CD4-positive, alpha-beta memory T cell (primary cell): ENCODE data around the gene IFI27L2. TPM values are rescaled to one million over a fixed set of nuclear protein-coding genes. Genes with fewer than 3 reads are reported as not detected.

ENCODE experiments used
- CTCF ChIA-PET: fragments of 350-600 bp; sonication (Branson Sonifier 250); formaldehyde crosslinking; loops from one replicate; lab custom pipeline; 2021; ENCODE audit warnings: inconsistent platforms; ENCODE audit not compliant: partially characterized antibody; lab: Charles Lee
- POLR2A ChIA-PET: fragments of 350-600 bp; sonication (Branson Sonifier 250); formaldehyde crosslinking; loops from one replicate; lab custom pipeline; 2021; ENCODE audit not compliant: partially characterized antibody; lab: Charles Lee
- DNase-seq, 5 donors: peaks; one replicate each; pipeline versions ENCODE4 v3.0.0 to v3.0.0-alpha.2; 2020 to 2022; ENCODE audit warnings: mixed read lengths in 1 of 5
- H3K27ac ChIP-seq: one replicate; pipeline ENCODE4 v1.7.0; 2013; ENCODE audit warnings: low read depth, low read length
- H3K27me3 ChIP-seq: 2 replicates; pipeline ENCODE4 v1.7.0; 2013; ENCODE audit warnings: mild to moderate bottlenecking, low read length, moderate library complexity; ENCODE audit not compliant: insufficient read depth
- H3K36me3 ChIP-seq: 2 replicates; pipeline ENCODE4 v1.7.0; 2013; ENCODE audit warnings: mild to moderate bottlenecking, low read length, moderate library complexity; ENCODE audit not compliant: insufficient read depth
- H3K4me1 ChIP-seq: 2 replicates; pipeline ENCODE4 v1.7.0; 2013; ENCODE audit warnings: mild to moderate bottlenecking, low read length, moderate library complexity; ENCODE audit not compliant: insufficient read depth
- H3K4me3 ChIP-seq, 2 donors: one replicate each; pipeline ENCODE4 v1.7.0; 2013; ENCODE audit warnings: low read length in 2 of 2, mild to moderate bottlenecking in 1 of 2
- H3K9me3 ChIP-seq, 2 donors: one replicate each; pipeline ENCODE4 v1.7.0; 2013; ENCODE audit warnings: low read length in 2 of 2, control low read depth in 1 of 2; ENCODE audit not compliant: control insufficient read depth in 1 of 2
- H3K27ac Mint-ChIP-seq, 7 donors: one replicate each; pipeline ENCODE4 v1.8.0; 2020 to 2021; ENCODE audit warnings: mixed read lengths in 7 of 7, mild to moderate bottlenecking in 6 of 7, inconsistent platforms in 3 of 7, moderate library complexity in 3 of 7
- H3K27me3 Mint-ChIP-seq, 2 donors: one replicate each; pipeline ENCODE4 v1.8.0; 2020 to 2021; ENCODE audit warnings: mixed read lengths in 2 of 2
- H3K36me3 Mint-ChIP-seq, 2 donors: one replicate each; pipeline ENCODE4 v1.8.0; 2020 to 2021; ENCODE audit warnings: mixed read lengths in 2 of 2, inconsistent platforms in 1 of 2, mild to moderate bottlenecking in 1 of 2
- H3K4me1 Mint-ChIP-seq, 4 donors: one replicate each; pipeline ENCODE4 v1.8.0; 2020 to 2021; ENCODE audit warnings: mixed read lengths in 4 of 4, mild to moderate bottlenecking in 1 of 4
- H3K4me3 Mint-ChIP-seq, 8 donors: one replicate each; pipeline ENCODE4 v1.8.0; 2020 to 2021; ENCODE audit warnings: mixed read lengths in 8 of 8, mild to moderate bottlenecking in 7 of 8, moderate library complexity in 6 of 8, inconsistent platforms in 3 of 8
- H3K9me3 Mint-ChIP-seq, 8 donors: one replicate each; pipeline ENCODE4 v1.8.0; 2020 to 2021; ENCODE audit warnings: mixed read lengths in 8 of 8, mild to moderate bottlenecking in 5 of 8, inconsistent platforms in 3 of 8, moderate library complexity in 1 of 8
- intact Hi-C: fragments of 100-400 bp; cut with micrococcal nuclease; formaldehyde crosslinking; loops from one replicate; pipeline ENCODE4 v1.15.1; 2023
- polyA plus RNA-seq, 2 donors: library from polyadenylated mRNA; unstranded; fragments of 300-500 nt; fragmentation: Illumina TruSeq; gene quantifications; one replicate each; pipeline ENCODE4 v1.2.3, GENCODE V29; 2021
- total RNA-seq, 2 experiments: library from RNA; stranded (reverse); gene quantifications; one replicate each; pipeline ENCODE4 v1.2.3, GENCODE V29; 2021

IFI27L2 gene
- total and polyA plus RNA-seq, 4 experiments from 2014 or later: 34.0 to 87.9 (median 49.8) TPM

DNA sequence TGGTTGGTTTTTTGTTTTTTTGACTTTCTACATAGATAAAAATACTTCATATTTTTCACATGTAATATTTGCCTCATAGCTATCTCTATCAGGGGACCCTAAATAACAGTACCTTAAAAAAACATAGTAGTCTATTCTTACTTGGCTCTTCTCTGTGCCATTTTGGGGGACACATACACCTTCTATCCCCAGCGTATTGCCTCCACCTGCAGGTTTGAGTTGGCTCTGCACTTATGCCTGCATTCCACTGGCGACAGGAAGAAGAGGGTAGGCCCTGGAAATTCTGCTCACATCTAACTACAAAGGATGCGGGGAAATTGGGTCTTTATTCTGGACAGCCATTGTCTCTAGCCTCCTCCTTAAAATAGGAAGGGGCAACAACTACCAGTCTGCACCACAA lies 13.8 kb upstream of the IFI27L2 start:
- Mint-ChIP-seq H3K4me3 (no peak overlapping the region), H3K9me3 (peaks cover 0 to 4% (median 0%) of the 10 kb centered on the region in 8 donors), H3K27me3 (peaks cover 1% of the 10 kb centered on the region in 2 donors), H3K27ac (no peak overlapping the region), H3K36me3 (no peaks in the 10 kb centered on the region), H3K4me1 (peaks cover 12 to 17% (median 17%) of the 10 kb centered on the region in 4 donors)
- H3K27me3 ChIP-seq: no peaks in the 10 kb centered on the region
- H3K9me3 ChIP-seq: no peaks in the 10 kb centered on the region
- CTCF ChIA-PET: interaction anchor here (1.3 to 11.1 kb wide), 6 partner anchors 13 to 172 kb away, joined by 3 to 119 read pairs (median 6); partner anchors contain the start of gene IFI27L2
- H3K27ac ChIP-seq: no peak overlapping the region
- intact Hi-C loops: no loop called here
- no peak overlapping the region for H3K4me3 ChIP-seq
- H3K4me1 ChIP-seq: peaks cover 7% of the 10 kb centered on the region
- H3K36me3 ChIP-seq: no peaks in the 10 kb centered on the region
- POLR2A ChIA-PET: interaction anchor here (1.0 to 1.2 kb wide), 2 partner anchors 27 to 32 kb away, joined by 3 to 4 read pairs; no protein-coding TSS in a partner anchor
- no peak for DNase-seq

GRCh38 chr14:94142836-94143235 lies 13.4 kb upstream of the IFI27L2 start:
- CTCF ChIA-PET: interaction anchor here (1.1 to 11.1 kb wide), 7 partner anchors 12 to 172 kb away, joined by 3 to 119 read pairs (median 4); partner anchors contain the start of gene IFI27L2
- no peaks in the 10 kb centered on the region for H3K27me3 ChIP-seq
- no peak overlapping the region for H3K27ac Mint-ChIP-seq
- H3K27me3 Mint-ChIP-seq: peaks cover 1% of the 10 kb centered on the region in 2 donors
- H3K27ac ChIP-seq: no peak overlapping the region
- H3K4me1 Mint-ChIP-seq: peaks cover 12 to 17% (median 17%) of the 10 kb centered on the region in 4 donors
- no peaks in the 10 kb centered on the region for H3K9me3 ChIP-seq
- no peak overlapping the region for H3K4me3 Mint-ChIP-seq
- H3K4me1 ChIP-seq: peaks cover 7% of the 10 kb centered on the region
- H3K36me3 Mint-ChIP-seq: no peaks in the 10 kb centered on the region
- H3K36me3 ChIP-seq: no peaks in the 10 kb centered on the region
- no peak overlapping the region for H3K4me3 ChIP-seq
- peaks cover 0 to 4% (median 0%) of the 10 kb centered on the region in 8 donors for H3K9me3 Mint-ChIP-seq
- POLR2A ChIA-PET: interaction anchor here (1.0 to 1.2 kb wide), 2 partner anchors 27 to 33 kb away, joined by 3 to 4 read pairs; no protein-coding TSS in a partner anchor
- DNase-seq: no peak
- intact Hi-C loops: no loop called here

DNA sequence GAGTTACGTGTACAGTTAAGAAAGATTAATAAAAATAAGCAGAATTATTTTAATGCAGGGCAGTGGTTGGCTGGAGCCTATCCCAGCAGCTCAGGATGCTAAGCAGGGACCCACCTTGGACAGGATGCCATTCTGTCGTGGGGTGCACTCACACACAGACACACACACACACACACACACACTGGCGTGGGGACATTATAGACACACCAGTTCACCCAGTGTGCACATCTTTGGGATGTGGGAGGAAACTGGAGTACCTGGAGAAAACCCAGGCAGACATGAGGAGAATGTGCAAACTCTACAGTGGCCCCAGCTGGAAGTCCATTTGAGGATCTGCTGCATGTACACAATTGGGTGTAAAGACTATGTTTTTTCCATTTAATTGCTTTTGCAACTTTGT lies 12.8 kb upstream of the IFI27L2 start:
- CTCF ChIA-PET: interaction anchor here (0.9 to 11.1 kb wide), 8 partner anchors 12 to 171 kb away, joined by 3 to 119 read pairs (median 4); partner anchors contain the start of genes DDX24, IFI27L1 and IFI27L2
- no peaks in the 10 kb centered on the region for H3K36me3 ChIP-seq
- Mint-ChIP-seq H3K27ac (no peak overlapping the region), H3K4me1 (peaks cover 10 to 15% (median 13%) of the 10 kb centered on the region in 4 donors), H3K27me3 (peaks cover 1% of the 10 kb centered on the region in 2 donors), H3K36me3 (no peaks in the 10 kb centered on the region), H3K4me3 (no peak overlapping the region), H3K9me3 (peaks cover 0 to 4% (median 0%) of the 10 kb centered on the region in 8 donors)
- H3K27ac ChIP-seq: no peak overlapping the region
- H3K4me1 ChIP-seq: peaks cover 7% of the 10 kb centered on the region
- DNase-seq: no peak
- POLR2A ChIA-PET: interaction anchor here (0.6 to 1.2 kb wide), 3 partner anchors 13 to 33 kb away, joined by 3 to 4 read pairs (median 3); no protein-coding TSS in a partner anchor
- intact Hi-C loops: no loop called here
- no peak overlapping the region for H3K4me3 ChIP-seq
- H3K9me3 ChIP-seq: no peaks in the 10 kb centered on the region
- no peaks in the 10 kb centered on the region for H3K27me3 ChIP-seq

DNA sequence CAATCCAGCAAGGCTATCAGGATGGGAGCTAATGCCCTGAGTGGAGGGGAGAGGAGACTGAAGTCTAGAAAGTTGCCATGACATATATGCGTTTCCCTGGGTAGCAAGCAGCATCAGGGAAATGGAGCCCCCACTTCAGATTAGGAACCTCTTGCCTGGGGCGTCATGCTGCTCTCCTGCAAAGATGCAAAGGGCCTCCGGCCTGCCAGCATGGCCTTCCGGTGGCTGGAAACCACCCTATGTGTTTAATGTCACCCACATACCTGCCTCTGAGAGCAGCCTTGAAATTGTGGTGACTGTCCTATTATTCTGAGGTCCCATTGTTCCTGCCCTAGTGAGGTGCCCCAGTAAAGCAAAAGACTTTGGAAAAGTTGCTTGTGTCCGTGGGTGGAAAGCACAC lies 10.0 kb upstream of the IFI27L2 start:
- POLR2A ChIA-PET: no interaction called here
- CTCF ChIA-PET: interaction anchor here (0.6 to 11.1 kb wide), 6 partner anchors 9 to 200 kb away, joined by 3 to 142 read pairs (median 58); partner anchors contain the start of gene IFI27L2

GRCh38 chr14:94139006-94139405 lies 9.6 kb upstream of the IFI27L2 start:
- no peak for DNase-seq

More for the DNA sequence above, 10.0 kb upstream of the IFI27L2 start:
- peaks cover 0 to 6% of the 10 kb centered on the region in 2 donors for H3K36me3 Mint-ChIP-seq
- H3K36me3 ChIP-seq: no peaks in the 10 kb centered on the region
- H3K27me3 Mint-ChIP-seq: peaks cover 1 to 4% of the 10 kb centered on the region in 2 donors
- DNase-seq: no peak
- H3K4me3 Mint-ChIP-seq: no peak overlapping the region
- no peaks in the 10 kb centered on the region for H3K27me3 ChIP-seq
- H3K27ac Mint-ChIP-seq: no peak overlapping the region
- no peaks in the 10 kb centered on the region for H3K4me1 ChIP-seq
- H3K9me3 Mint-ChIP-seq: peaks cover 0 to 7% (median 0%) of the 10 kb centered on the region in 8 donors
- intact Hi-C loops: no loop called here
- no peak overlapping the region for H3K27ac ChIP-seq
- H3K4me1 Mint-ChIP-seq: peaks cover 0 to 6% (median under 1%) of the 10 kb centered on the region in 4 donors
- no peak overlapping the region for H3K4me3 ChIP-seq
- H3K9me3 ChIP-seq: no peaks in the 10 kb centered on the region

DNA sequence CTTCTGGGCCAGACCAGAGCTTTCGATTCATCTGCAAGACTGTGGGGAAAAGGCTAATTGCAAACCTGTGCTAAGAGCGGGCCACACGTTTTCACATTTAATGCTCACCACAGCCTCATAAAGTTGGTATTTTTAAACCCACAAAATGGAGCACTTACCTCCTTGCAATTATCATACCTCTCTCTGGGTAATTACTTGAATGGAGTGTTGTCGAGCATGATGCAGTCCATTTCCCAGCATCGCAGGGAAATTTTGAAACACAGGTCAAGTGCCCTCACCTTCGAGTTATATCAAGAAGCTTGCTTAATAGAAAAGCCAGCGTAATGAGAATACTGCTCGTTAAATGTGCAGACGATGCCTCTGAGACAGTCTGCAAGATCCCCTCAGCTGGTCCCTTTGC lies 8.8 kb upstream of the IFI27L2 start:
- Histone ChIP-seq H3K36me3 (no peaks in the 10 kb centered on the region), H3K27me3 (no peaks in the 10 kb centered on the region), H3K4me3 (no peak overlapping the region), H3K27ac (no peak overlapping the region), H3K9me3 (no peaks in the 10 kb centered on the region), H3K4me1 (no peaks in the 10 kb centered on the region)
- Mint-ChIP-seq H3K27me3 (peaks cover 1 to 4% of the 10 kb centered on the region in 2 donors), H3K27ac (no peak overlapping the region), H3K4me3 (no peak overlapping the region), H3K36me3 (peaks cover 0 to 6% of the 10 kb centered on the region in 2 donors), H3K4me1 (peaks cover 0 to 6% (median 0%) of the 10 kb centered on the region in 4 donors), H3K9me3 (peaks cover 0 to 7% (median 0%) of the 10 kb centered on the region in 8 donors)
- intact Hi-C loops: no loop called here
- ChIA-PET CTCF (interaction anchor here (0.8 to 11.1 kb wide), 12 partner anchors 8 to 199 kb away, joined by 3 to 142 read pairs (median 11); partner anchors contain the start of genes IFI27L2 and PPP4R4), POLR2A (interaction anchor here (2.0 kb wide), 1 partner anchor 36 kb away, joined by 4 read pairs; no protein-coding TSS in a partner anchor)
- no peak for DNase-seq

More at GRCh38 chr14:94139006-94139405, 9.6 kb upstream of the IFI27L2 start:
- Histone ChIP-seq H3K36me3 (no peaks in the 10 kb centered on the region), H3K9me3 (no peaks in the 10 kb centered on the region), H3K4me3 (no peak overlapping the region), H3K27ac (no peak overlapping the region), H3K4me1 (no peaks in the 10 kb centered on the region), H3K27me3 (no peaks in the 10 kb centered on the region)
- ChIA-PET POLR2A (interaction anchor here (2.0 kb wide), 1 partner anchor 36 kb away, joined by 4 read pairs; no protein-coding TSS in a partner anchor), CTCF (interaction anchor here (0.6 to 11.1 kb wide), 8 partner anchors 9 to 199 kb away, joined by 3 to 142 read pairs (median 25); partner anchors contain the start of genes IFI27L2 and PPP4R4)
- Mint-ChIP-seq H3K9me3 (peaks cover 0 to 7% (median 0%) of the 10 kb centered on the region in 8 donors), H3K4me1 (peaks cover 0 to 6% (median 0%) of the 10 kb centered on the region in 4 donors), H3K4me3 (no peak overlapping the region), H3K27me3 (peaks cover 1 to 4% of the 10 kb centered on the region in 2 donors), H3K27ac (no peak overlapping the region), H3K36me3 (peaks cover 0 to 6% of the 10 kb centered on the region in 2 donors)
- intact Hi-C loops: no loop called here
